HG03460 (cell line): ENCODE data around the gene MORC4.
"Not testable (repeated sequence)": the region's sequence is repeated elsewhere in the genome, so short reads cannot be mapped to it uniquely, and the experiment has no call there.

Source experiments
- ATAC-seq: cut with Tn5 transposase; IDR thresholded peaks from one replicate; pipeline ENCODE4 v1.9.1; 2021; ENCODE audit not compliant: unreplicated experiment

The MORC4 gene

GRCh38 chrX:107000013-107000515, at the start of gene MORC4:
Gene MORC4, minus strand, starts transcription at chrX:107000212. Its CDS starts 243 bp downstream, at chrX:106999969.
- ATAC-seq = peak; percentile 83

- ATAC-seq = no peak
These were observed 47.6 kb upstream of the MORC4 start for GRCh38 chrX:107047622-107048021.

GRCh38 chrX:107029752-107030151, 29.7 kb upstream of the MORC4 start:
- ATAC-seq = no peak

- ATAC-seq = no peak
These were observed 25.5 kb upstream of the MORC4 start for GRCh38 chrX:107025545-107025944.

- no peak for ATAC-seq
These were observed 14.9 kb upstream of the MORC4 start for GRCh38 chrX:107014936-107015335.

GRCh38 chrX:107008034-107008433, 8.0 kb upstream of the MORC4 start:
- no peak for ATAC-seq

GRCh38 chrX:106999002-106999975, 723 bp downstream of the MORC4 start:
- ATAC-seq = peak; percentile 35

- ATAC-seq = no peak
These were observed 2.4 kb downstream of the MORC4 start for GRCh38 chrX:106997611-106998010.

- ATAC-seq = no peak
These were observed 4.3 kb downstream of the MORC4 start for GRCh38 chrX:106995678-106996077.

GRCh38 chrX:106987488-106987887, 12.5 kb downstream of the MORC4 start:
- no peak for ATAC-seq

- no peak for ATAC-seq
These were observed 18.9 kb downstream of the MORC4 start for GRCh38 chrX:106980952-106981626.

- no peak for ATAC-seq
These were observed 23.6 kb downstream of the MORC4 start for GRCh38 chrX:106976416-106976815.

GRCh38 chrX:106973433-106974149, 26.4 kb downstream of the MORC4 start:
- no peak for ATAC-seq

- ATAC-seq = no peak
These were observed 27.1 kb downstream of the MORC4 start for GRCh38 chrX:106972896-106973295.

GRCh38 chrX:106966547-106966946, 33.5 kb downstream of the MORC4 start:
- ATAC-seq = not testable (repeated sequence)

- no peak for ATAC-seq
These were observed 35.7 kb downstream of the MORC4 start for GRCh38 chrX:106964290-106964689.

- no peak for ATAC-seq
These were observed 36.9 kb downstream of the MORC4 start for GRCh38 chrX:106963111-106963510.

- ATAC-seq = no peak
These were observed 40.1 kb downstream of the MORC4 start for GRCh38 chrX:106959901-106960300.

GRCh38 chrX:106957856-106958255, 42.2 kb downstream of the MORC4 start:
- ATAC-seq = no peak

GRCh38 chrX:106955004-106955772, 44.8 kb downstream of the MORC4 start:
- ATAC-seq = no peak
